Dedifferentiated amniotic fluid mesenchymal stem cell (primary cell): ENCODE measurements around the gene GGACT.
A peak's percentile ranks its signal among the peaks of the same experiment; 100 is the strongest.
"Not testable (repeated sequence)": the region's sequence is repeated elsewhere in the genome, so short reads cannot be mapped to it uniquely, and the experiment has no call there.

Source experiments
- DNase-seq: peaks from one replicate; pipeline ENCODE4 v3.0.0-alpha.2; 2016; ENCODE audit errors: extremely low spot score

The GGACT gene

DNA sequence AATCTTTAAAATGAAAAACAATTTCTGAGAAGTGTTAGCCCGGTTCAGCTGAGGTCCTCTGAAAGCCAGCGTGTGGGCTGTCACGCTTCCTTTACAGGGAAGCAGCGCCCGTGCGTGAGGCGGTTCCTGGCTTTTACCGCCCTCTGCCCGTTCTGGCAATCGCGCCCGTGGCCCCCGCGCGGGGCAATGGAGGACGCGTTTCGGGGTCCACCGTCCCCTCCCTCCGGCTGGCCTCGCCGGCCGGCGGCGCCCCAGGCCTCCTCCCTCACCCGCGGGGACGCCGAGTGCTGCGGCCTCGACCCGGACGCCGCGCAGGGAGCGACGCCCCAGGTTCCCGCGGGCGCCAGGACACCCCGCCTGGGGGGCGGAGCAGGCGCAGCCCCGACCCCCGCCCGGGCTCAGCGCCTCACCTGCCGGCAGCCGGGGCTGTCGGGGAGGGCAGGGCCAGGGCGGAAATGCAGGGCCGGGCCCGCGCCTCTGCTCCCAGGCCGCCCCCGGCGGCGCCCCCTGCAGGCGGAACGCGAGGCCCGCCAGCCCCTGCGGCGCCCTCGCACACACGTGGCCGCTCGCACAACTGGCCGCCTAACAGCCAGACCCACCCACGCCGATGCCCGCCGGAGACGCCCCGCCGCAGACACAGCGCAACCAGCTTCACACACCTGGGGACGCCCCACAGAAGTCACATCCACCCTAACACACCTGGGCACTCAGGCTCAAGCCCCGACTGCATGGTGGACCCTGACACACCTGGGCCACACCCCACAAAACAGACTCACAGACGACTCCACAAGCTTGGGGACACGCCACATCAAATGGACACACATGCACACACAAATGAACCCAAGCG, at the start of gene GGACT:
TSS of gene GGACT (minus strand) at position 459 of the 847 bp plus-strand sequence. CDS start 56,198 bp downstream, outside the sequence.
- DNase-seq = peak; percentile 26

DNA sequence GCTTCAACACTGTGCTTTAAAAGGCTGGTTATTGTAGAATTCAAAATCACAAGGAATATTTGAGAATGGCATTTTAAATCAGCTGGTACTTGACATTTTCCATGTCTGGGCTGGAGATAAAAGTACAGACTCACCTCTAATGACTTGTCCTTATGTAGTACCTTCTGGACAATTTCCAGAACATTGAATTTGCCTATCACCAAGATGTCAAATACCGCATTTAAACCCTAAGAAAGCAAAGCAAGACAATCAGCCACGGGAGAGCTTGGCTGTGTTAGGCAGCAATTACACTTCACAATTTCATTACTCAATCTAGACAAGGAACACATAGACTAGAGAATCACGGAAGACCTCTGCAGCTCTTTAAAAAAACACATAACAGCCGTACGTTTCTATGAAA, 49.2 kb upstream of the GGACT start:
- DNase-seq = no peak

DNA sequence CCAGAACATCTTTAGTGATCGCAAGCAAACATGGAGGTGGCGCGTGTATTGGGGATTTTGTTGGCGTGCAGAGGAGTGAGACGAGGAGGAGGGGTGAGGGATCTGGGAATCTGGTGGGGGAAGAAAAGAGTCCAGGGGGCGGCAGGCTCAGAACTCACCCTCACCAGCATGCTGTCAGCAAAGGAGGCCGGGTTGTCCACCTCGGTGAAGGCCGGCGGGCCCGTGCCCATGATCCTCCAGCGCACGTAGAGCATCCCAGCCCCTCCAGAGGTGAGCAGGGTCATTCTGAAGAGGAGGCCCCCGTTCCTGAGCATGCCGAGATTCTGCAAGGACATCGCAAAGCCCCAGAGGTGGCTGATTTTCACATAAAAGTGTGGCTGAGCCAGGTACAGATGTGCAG, 48.8 kb upstream of the GGACT start:
- no peak for DNase-seq

DNA sequence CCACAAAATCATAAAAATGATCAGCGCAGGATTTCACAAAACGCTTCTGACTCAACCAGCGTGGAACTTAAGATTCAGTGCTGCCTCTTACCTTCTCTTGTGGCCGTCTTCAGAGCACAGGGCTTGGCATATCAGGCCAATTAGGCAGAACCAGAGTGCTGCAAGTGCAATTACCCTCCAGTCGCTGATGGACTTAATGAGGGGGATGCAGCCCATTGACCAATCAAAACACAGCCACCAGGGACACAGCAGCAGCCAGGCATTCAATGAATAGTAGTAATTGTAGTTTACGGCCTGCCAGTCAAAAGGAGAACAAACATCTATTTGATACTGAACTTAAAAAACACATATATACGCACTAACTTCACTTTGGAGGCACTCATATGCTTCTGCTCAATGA, 47.9 kb upstream of the GGACT start:
- no peak for DNase-seq

DNA sequence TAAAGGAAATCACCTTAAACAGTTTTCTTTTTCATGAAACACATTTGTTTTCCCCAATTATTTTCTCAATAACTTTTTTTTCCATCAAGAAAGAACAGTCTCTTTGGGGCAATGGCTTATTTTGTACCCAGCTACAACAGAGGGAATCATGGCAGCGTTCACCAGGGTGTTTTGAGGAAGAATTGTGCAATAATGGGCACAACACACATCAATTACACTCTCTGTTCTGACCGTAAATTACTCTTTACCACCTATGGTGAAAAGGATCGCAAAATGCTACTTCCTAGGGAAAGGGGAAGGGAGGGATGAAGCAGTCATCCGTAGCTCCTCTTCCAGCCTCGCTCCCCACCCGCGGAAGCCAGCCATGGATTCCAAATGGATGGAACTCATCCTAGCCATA, 47.4 kb upstream of the GGACT start:
- DNase-seq = no peak

DNA sequence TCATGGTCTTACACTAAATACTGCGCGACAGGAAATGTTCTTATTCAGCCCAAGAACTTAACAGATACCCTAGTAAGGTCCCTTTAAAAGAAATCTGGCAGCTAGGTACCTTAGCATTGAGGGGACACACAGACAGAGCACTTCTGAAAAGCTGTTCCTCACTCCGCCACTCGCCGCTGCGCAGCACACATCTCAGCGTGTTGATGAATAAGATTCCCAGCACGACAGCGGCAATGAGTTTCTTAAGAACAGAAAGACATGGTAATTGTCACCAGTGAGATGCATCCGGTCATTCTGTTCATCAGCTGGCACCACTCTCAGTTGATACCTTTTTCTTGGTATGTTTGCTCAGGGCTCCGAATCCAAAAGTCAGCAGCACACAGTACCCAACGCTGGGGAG, 46.1 kb upstream of the GGACT start:
- no peak for DNase-seq

DNA sequence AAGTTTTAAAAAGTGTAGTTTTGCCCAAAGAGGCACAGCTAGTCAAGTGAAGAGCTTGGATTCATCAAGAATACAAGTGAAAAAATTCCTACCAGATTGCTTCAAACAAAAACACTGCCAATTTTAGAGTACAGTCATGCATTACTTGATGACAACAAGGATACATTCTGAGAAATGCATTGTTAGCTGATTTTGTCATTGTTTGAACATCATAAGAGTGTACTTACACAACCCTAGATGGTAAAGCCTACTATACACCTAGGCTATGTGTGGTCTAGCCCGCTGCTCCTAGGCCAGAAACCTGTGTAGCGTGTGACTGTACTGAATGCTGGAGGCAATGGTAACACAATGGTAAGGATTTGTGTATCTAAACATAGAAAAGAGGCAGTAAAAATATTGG, 44.9 kb upstream of the GGACT start:
- peak; percentile 89 for DNase-seq

DNA sequence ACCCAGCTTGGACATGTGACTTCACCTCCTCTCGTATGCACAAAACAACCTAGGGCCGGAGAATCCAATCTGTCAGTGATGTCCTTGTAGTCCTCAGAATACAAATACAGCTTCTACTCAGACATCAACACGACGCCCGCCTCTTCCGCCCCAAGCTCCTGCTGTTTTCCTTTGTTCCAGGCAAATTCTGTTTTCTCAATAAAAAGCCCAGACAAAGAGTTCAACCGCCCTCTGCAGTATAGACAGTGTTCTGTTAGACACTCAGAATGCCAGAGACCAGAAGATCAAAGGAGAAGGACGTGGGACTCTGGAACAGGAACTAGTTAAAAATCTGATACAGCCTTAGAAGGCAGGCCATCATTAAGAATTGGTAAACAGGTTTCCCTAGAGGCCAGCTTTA, 42.0 kb upstream of the GGACT start:
- no peak for DNase-seq

DNA sequence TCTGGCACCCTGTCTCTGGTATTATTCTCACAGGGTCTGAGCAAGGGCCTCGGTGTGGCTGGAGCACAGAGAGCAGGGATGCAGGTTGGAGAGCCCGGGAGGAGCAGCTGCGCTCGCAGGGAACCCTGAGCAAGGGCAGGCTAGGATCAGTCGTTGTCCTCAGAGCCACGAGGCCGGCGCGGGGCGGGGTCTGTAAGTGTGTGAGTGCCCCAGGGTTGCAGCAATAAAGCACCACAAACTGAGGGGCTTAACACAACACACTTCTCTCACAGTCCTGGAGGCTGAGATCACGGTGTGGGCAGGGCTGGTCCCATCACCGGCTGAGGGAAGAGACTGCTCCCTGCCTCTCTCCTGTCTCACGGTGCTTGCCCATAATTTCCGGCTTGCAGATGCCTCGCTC, 38.5 kb upstream of the GGACT start:
- DNase-seq = no peak

DNA sequence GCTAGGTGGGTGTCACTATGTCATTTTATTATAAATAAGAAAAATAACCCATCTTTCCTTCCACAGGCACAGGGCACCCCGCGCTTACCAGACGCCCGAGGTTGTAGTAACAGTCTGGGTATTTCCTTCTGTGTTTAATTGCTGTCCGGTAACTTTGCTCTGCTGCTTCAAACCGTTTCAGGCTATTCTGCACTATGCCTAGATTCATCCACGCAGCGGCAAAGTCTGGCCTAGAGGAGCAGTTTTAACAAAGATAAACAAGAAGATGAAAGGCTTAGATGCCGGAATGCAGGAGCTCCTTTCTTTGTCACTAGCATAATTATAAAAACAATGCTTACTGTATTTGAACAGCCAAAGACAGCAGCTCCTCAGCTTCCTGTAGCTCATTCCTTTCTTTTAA, 36.9 kb upstream of the GGACT start:
- DNase-seq = no peak

DNA sequence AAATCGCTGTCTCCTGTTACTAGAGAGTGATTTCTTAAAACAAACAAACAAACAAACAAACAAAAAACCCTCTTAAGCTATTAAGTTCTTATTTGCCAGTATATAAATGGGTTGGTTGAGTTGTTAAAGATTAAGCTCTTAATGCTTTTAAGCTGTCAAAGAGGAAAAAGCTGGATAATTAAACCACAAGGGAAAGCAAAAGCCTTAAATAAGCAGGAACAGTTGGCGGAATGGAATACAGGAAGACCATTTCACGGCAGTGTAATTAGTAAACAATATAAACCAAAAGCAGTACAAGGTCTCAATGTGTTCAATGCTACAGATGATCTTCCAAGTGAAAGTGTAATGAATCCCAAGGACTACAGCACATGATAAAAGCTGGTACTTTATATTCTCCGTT, 32.2 kb upstream of the GGACT start:
- no peak for DNase-seq

DNA sequence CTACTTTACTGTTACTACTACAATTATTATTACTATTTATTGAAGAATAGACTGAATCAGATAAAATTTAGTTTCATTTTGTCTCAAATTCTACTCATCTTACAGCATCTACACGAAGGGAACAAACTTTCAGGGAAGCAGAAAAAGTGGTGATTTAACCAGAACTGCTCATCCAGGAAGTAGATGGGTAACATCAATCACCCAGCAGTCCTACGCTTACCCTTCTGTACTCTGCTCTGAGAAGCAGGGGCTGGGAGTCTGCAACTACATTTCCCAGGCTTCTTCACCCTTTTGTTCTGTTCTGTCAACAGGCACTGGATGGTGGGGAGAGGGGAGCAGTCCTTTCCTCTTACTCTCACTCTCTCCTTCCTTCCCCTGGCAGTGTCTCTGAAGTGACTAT, 31.4 kb upstream of the GGACT start:
- DNase-seq = no peak

DNA sequence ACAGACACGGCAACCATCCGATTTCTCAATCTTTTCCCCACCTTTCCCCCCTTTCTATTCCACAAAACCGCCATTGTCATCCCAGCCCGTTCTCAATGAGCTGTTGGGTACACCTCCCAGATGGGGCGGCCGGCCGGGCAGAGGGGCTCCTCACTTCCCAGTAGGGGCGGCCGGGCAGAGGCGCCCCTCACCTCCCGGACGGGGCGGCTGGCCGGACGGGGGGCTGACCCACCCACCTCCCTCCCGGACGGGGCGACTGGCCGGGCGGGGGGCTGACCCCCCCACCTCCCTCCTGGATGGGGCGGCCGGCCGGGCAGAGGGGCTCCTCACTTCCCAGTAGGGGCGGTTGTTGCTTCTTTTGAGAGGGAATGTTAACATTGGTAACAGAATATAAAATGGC, 30.3 kb upstream of the GGACT start:
- DNase-seq = not testable (repeated sequence)

DNA sequence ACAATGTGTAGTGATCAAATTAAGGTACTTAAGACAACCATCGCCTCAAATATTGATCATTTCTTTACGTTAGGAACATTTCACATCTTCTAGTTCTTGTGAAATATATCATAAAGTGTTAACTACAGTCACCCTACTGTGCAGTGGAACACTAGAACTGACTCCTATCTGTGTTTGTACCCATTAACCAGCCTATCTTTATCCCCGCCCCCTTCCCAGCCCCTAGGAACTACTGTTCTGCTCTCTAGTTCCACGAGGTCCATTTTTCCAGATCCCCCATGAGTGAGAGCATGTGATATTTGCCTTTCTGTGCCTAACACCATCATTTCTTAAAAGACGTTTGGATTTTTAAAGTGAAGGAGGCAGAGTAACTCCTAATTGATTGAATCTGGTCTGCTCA, 24.4 kb upstream of the GGACT start:
- no peak for DNase-seq

DNA sequence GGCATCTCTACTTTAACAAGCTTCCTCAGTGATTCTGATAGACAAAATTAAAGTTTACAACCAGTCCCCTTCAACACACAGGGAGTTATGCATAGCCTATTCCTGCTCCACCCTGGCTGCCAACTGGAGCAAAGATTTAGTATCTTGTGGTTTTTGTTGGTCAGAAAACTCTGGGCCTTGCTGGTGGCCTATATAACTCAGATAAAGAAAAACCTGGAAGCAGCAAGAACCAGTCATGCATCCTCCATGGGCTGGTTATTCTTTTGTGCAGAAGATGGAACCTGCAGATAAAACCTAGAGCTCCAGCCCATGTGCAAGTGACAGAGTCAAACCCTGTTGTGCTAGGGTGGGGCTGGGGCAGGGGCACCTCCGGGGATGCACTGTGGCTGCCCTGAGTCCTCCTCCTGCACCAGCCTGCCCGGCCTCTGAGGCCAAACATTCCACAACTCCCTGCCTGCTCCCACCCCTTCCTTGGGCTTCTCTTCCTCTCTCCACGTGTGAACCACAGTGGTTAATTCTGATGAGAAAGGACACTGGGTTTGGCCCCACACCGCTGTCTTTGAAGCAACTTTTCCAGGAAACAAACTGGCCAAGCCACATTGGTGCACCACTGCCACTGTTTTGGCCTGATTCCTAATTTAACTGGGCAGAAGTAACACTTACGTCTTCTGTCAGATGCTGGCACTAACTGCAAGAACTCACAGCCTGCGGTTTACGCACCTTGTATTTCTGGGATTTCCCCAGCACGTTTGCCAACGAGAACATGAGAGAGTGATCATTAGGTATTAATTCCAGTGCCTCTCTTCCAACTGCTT, 23.3 kb upstream of the GGACT start:
- DNase-seq = no peak

DNA sequence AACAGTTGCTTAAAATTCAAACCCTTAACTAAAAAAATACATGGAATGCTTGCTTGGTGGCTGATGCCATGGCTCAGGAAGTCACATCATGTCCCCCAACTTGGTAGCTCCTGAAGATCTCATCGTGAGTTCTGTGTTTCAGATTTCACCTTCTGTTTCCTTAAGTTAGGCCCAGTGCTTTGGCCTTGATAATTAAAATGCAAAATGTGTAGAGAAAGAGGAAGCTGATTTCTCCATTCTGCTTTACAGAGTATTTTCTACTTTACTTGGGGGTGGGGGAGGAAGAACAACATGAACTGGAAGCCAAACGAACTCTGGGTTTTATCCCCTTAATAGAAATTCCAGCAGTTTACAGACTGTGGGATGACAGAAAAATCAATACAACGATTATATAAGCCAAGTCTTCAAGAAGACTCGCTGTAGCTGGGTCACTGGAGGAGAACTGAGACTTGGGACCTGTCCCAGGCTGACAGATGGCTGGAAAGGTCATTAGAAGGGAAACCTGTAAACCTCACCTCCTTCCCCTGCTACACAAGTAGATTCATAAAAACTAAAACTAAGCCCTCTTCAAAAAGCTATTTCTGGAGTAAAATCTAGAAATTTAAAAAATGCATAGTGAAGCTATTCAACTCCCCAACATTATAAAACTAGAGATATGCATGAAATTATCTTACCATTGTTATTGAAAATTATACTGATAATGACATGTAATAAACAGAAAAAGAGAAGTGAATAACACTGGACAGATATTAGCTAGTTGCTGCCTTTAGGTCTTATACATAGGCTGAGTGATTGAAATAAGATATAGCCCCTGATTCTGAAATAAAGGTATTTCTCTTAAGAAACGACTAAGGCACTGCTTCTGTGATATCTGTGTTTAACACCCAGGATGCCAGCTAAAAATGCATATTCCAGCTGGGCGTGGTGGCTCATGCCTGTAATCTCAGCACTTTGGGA, 22.1 kb upstream of the GGACT start:
- DNase-seq = no peak

DNA sequence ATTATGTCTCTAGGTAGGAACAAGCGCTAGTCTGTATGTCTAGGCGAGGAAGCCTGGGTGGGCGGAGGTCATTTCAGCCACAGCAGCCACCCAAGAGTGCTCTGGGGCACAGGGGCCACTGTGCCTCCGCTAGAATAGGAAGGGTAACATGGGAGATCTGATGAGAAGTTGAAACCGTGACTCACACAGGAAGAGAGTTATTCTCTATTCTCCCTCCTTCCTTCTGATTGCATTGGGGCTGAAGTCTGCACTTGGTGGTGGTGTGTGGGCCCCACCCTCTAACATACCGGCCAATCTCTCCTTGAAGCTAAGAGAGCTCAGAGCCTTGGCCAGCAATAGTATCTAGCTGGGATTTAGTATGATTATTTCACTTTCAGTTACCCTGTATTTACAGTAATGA, 20.3 kb upstream of the GGACT start:
- DNase-seq = no peak

DNA sequence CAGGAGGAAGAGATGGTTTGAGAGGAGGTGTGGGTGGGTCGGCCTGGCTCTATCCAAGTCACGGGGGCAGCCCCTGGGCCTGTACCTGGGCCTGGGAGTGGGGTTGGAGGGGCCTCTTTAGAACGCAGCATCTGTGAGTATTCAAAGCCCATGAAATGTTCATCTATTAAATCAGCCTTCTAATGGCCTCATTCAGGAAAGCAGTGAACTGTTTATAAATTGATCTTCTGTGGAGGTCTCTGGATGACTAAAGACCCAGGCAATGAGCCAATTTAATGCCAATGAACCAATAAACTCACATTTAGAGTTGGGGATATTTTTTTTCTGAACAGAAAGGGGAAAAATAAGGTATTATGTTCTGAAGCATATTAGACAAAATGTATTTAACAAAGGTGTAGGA, 19.9 kb upstream of the GGACT start:
- DNase-seq = no peak

DNA sequence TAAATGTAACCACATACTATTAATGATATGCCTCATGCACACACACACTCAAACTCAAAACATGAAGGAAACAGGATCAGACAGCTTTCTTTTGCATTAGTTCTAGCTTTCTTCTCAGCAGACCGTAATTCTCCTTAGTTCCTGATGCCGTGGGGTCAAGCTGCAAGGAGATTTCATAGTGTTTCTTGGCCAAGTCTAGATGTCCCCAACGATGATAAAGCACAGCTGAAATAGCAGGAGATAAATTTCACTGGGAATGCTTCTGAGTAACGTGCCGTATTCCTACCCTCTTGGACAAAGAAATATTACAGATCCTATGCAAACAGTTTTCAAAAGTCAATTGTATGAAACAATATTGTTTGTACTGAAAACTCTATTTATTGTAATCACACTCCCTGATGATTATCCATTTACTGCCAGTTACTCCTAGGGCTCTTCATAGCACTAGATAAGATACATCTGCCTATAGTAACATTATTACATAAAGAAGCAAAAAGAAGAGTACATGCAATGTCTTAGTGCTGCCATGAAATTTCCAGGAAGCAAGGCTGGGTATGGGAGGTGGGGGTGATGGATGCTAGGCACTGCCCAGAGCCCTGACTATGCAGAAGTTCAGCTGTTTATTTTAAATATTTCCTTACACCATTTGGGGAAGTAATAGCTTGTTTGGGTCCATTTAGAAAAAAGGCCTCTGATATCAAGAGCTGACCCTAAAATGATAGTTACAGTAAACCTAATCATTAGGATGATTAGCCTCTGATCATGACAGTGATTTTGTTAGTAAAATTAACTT, 16.5 kb upstream of the GGACT start:
- no peak for DNase-seq

DNA sequence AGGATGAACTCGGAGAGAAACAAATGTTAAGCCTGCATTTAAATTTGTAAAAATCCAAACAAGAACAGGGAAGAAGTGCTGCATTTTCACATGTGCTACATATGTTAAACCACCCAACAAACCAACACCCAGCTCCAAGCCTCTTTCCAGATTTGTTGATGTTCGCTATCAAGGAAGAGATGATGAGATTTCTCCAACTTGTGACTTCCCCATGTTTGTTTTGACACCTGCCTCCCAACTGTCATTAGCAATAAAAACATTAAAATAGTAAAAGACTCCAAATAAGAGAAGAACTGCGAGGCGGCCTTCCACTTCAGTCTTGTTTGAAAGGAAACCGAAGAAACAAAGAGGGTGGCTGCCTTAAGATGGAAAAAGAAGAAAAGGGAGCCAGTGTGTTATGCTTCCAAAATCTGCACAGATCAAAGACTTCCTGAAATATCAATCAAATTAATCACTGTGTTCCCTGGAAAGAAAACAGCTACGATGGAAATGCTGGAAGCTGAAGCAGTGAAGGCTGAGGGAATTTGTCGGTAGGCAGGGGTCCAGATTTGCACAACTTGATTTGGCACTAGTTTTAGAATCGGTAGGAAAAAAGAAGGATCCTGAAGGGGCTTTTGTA, 14.0 kb upstream of the GGACT start:
- DNase-seq = no peak

DNA sequence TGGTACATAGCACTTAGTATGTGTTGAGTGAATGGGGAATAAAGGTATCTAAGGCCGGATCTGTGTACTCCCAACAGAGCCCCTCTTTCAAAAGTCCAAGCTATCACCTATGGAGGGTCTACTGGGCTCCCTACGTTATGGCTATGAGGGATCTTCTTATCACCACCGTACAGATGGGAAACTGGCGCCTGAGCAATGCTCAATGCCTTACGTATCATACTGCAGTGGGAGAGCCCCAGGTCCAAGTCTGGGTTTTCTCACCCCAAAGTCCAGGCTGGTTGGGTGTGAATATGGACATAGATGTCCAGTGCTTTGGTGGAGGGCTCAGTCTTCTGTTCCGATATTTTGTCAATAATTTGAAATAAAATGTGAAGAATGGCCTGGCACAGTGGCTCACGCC, 13.1 kb upstream of the GGACT start:
- DNase-seq = no peak
